CD4-positive, alpha-beta T cell treated with Interferon alpha-2 for 1 hour (primary cell): ENCODE measurements around the gene HLA-DMB.
"Not testable (repeated sequence)": the region's sequence is repeated elsewhere in the genome, so short reads cannot be mapped to it uniquely, and the experiment has no call there.

Experiments used
- DNase-seq, 2 donors: peaks; one replicate each; pipeline ENCODE4 v3.0.0-alpha.2; 2020 to 2022

Gene HLA-DMB

DNA sequence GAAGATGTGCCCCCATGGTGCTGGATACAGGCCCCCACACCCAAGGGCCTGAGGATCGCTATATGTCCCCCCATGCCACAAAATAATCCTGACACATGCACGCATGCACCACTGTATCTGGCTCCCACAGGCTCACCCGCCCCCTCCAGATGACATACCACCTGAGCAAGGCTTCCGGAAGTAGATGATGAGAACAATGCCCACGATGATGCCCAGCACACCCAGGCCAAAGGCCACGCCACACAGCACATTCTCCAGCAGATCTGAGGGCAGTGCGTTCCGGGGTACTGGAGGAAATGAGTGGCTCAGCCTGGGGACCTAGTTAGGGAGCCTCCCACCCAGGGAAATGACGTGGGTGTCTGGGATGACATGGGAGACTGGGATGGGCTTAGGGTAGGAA is 8.3 kb upstream of the HLA-DMB start:
- DNase-seq: no peak

DNA sequence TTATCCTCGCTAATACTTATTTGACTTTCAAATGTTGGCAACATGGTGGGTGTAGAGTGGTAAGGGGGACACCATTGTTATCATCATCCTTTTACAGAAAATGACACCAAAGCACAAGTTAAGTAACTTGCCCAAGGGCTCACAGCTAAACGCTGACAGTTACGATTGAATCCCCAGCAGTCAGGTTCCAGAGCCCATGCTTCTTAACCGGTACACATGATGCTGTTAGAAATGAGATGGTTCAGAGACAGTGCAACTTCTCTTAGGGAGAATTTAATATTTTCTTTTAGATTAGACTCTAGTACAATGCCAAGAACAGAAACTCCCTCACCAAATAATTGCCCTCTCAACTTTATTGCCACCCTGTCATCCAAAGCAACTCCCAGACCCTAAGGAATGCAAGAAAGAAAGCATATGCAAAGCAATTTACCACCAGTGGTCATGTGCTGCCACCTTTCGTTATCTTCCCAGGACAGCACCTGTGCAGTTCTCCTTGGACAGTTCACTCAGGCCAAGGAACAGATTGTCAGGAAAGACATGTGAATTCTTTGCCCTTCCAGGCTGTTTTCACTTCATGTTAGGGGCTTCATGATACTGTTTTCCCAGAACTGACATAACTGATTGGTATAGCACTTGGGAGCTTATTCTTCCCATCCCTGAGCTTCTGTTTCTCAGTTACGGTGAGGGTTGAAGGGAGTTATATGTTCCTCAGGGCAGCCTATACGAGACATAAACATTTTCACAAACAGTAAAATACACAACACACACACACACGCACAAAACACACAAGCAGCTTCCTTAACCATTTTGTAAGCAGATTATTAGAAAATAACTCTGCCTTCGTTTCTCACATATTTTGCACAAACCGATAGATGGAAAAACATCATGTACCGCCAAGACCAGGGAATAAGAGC is 7.0 kb upstream of the HLA-DMB start:
- DNase-seq: peak; percentile 52 to 68

DNA sequence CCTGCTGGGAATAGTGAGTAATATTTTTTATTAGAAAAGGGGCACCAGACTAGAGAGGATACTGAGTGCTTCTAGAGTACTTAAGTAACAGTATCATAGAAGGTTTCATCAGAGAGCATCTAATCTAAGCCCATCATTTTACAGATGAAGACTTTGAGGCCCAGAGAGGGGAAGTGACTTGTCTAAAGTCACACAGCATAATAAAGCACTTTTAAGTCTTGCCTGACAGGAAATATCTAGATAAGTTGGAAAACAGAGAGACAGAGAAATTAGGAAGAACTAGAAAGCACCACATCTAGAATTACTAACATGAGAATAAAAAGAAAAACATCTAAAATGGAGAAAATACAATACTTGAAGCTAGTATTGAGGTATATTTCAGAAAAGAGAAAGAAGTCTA is 6.1 kb upstream of the HLA-DMB start:
- DNase-seq: no peak

DNA sequence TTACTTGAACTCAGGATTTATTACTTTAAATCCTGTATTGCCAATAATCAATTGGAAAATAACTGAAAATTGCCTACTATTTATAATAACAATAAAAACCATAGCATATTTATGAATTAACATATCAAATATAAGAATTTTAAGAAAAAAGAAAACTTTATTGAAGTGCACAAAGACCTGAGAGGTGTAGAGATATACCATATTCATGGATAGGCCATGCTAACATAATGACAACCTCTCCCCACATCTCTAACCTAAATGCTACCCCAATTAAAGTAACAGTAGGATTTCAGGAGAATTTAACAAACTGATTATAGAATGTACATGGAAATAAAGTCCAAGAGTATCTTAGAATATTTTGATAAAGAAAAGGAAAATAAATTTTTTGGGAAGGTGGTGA is 5.1 kb upstream of the HLA-DMB start:
- DNase-seq: no peak

DNA sequence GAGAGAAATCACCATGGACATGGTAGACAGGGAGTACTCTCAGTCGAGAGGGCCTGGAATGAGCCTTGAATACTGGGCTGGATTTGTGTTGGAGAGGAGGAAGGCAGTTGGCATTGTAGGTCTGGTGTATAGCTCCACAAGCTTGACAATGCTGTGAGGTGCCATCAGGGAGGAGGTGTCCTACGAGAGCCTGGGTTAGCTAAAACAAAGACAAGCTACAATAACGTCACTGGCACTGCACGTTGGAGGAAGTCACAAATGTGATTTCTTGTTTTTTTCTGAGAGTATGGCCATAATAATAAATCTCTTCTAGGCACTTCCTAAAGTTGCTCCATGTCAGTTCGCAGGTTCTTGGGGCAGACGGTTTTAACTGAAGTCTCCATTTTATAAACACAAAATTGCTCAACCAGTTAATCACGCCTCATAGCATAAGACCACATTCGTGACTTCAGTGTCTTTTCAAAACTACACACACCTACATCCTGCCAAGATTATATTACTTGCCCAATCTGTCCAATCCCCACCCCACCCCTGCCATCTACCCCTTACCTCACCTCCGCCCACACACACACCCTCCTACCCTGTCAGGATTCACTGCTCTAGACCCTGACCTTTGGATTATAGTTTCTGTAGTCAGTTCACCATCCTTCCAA is 4.4 kb upstream of the HLA-DMB start:
- DNase-seq: peak; percentile 37 to 68

DNA sequence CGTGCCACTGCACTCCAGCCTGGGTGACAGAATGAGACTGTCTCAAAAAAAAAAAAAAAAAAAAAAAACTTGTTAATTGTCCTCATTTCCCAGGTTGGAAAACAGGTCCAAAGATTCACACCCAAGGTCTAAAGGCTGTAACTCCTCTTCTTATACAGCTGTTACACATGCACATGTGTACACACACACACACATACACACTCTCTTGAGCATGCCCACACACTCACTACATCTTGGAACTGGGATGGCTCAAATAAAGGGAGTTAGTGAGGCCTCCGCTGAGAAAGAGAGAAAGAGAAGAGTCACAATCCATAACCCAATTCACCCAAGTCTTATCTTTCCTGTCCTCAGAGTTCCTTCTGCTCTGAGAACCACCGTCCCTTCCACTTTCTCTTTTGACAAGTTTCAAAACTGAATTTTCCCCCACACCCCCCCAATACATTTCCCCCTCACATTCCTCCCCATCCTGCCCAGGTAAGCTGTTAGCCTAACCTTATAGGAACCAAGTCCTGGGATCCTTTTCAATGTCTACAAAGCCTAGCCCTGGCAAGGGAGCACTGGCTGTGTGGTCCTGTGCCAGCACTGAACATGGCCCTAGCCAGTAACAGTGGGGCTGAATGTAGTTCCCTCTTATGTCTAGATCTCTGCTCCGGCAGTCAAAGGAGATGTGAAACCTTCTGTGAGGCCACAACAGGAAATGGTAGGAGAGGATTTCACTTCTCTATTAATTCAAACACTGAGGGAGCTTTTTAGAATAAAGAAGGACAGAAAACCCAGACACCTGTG is 3.2 kb upstream of the HLA-DMB start:
- DNase-seq: peak; percentile 57 to 62

DNA sequence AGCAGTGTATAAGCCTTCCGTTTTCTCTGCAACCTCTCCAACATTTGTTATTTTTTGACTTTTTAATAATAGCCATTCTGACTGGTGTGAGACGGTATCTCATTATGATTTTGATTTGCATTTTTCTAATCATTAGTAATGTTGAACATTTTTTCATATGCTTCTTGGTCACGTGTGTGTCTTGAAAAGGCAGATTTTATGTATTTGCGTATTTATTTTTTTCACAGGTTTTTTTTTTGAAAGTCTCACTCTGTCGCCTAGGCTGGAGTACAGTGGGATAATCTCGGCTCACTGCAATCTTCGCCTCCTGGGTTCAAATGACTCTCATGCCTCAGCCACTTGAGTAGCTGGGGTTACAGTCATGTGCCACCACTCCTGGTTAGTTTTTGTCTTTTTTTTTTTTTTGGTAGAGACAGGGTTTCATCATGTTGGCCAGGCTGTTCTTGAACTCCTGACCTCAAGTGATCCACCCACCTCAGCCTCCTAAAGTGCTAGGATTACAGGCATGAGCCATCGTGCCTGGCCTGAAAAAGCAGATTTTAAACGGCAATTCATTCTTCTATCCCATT is 1.8 kb upstream of the HLA-DMB start:
- not testable (repeated sequence) for DNase-seq

DNA sequence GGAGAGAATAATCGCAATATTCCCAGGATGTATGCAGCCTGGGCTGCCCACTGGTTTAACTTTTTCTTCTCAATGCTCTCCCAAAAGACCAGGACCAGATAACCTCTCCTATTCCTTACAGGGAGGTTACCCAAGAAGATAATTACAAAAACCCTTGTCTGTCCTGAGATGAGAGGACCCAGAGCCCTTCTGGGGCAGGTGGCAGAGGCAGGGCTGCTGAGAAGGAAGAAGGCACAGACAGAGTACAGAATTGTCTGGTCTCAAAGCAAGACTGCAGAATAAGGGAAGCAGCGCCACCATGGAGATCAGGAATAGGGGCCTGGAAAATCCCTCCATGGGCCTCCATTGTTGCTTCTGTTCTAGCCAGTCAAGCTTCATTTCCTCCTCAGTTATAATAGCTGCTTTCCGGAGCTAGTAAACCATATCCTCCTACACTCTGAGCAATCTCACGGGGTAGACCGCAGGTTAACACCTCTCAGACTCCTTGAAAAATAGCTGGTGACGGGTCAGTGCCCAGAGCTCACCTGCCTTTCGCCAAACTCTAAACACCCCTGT is 463 bp upstream of the HLA-DMB start:
- peak; percentile 69 to 73 for DNase-seq

DNA sequence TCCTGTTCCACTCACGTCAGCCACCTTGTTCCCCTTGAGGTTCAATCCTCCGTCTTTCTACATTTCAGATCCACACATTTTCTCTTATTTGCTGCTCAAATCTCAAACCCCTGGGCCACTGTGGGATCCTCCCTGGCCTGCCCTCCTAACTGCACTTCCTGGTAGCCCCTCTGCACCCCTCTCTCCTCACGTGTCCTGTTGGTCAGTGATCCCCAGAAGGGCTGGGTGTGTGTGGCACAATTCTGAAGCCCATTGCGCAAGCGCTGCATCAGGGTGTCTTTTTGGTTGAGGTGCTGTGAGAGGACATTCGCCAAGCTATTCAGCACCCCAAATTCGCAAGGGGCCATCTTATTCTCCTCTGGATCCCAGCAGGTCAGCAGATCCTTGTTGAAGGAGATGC is 2.3 kb downstream of the HLA-DMB start:
- DNase-seq: no peak

DNA sequence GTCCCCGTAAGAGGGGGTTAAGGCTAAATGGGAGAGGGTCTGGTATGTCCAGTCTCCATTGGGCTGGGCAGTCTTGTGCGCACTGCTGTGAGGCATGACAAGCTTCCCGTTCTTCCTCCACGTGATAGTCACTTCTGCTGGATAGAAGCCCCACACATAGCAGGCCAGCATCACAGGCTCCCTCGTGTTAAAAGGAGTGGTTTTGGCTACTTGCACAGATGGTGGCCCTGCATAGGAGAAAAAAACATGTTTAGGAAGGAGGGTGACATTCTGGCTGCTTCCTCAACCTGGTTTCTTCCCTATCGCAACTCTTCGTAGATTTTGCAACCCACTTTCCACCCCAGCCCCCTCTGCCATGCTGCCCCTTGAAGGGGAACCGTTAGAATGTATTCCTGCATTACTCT is 3.6 kb downstream of the HLA-DMB start:
- no peak for DNase-seq

DNA sequence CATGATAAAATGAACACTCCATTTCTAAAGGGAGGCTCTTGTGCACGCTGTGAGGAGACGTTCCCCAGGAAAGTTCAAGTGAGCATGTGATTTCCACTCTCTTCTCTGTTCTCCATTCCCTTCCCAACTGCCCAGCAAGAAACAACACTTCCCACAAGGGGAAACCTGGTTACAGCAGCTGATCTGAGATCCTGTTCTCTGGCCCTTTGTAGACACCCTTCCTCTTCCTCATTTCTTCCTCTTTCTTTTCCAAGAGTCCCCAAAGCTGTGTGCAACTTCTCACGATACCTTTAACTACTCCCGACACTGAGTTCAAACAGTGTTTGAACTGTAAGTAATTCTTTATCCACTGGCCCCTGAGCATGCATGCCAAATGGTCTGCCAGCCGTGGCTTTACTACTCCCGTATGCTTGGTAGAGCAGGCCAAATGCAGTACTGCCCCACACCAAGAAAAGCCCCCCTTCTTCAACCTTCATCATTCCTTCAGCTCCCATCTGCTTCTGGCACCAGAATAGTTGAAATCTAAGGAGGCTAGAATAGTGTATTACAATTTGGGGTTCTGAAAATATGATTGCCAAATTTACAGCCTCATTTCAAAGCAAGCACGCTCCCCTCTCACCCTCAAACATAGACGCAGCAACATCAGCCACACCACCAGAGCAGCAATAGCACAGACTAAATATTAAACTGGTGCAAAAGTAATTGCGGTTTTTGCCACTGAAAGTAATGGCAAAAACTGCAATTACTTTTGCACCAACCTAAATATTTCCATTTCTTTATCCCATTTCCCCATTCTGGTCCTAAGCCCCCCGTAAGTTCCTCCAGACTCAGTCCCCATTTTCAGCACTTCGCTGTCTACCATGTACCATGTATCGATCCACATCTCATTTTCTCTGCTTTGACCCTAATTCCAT is 4.3 kb downstream of the HLA-DMB start:
- DNase-seq: no peak

DNA sequence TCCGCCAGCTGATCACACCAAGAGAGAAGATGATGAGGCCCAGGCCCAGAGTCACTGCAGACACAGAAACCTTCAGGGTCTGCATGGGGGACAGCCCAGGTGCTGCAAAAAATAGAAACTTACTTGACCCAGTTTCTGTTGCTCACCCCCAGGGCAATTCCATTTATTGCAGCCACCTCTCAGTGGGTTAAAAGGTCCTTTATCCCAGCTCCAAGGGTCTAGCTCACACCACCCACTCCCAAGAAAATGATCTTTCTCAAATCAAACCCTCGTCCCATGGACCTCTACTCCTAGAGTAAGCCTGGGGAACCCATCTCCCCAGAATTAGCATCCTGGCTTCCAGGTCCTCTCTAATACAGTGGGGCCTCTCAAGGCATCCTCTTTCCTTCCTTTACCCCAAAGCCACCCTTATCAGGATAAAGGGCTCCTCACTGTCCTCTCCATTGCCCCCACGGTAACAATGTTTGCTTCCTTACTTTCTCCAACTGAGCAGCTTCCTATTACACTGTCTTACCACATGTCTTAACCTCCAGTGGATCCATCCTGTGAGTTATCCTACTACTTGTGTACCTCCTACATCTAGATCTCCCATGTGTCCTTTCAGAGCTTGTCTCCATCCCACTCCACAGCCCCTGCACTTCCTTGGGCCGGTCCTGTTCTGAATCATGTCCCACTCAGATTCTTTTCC is 5.1 kb downstream of the HLA-DMB start:
- DNase-seq: no peak

DNA sequence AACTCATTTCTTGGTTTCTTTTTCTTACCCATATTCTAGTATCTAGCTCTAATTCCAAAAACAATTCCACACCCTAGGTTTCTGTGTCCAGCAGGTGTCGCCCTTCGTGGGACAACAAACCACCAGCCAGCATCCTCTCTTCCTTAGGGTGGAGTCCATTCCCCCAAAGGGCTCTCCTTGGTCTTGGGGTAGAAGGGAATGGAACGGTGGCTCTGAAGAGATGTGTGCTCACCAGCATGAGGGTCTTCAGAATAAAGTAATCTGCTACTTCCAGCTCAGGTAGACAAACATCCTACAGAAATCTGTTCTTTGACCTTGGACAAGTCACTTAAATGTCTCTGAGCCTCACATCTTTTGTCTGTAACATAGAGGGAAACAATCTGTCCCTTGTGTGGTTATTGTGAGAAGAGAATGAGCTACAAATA is 7.2 kb downstream of the HLA-DMB start:
- peak; percentile 70 to 83 for DNase-seq

DNA sequence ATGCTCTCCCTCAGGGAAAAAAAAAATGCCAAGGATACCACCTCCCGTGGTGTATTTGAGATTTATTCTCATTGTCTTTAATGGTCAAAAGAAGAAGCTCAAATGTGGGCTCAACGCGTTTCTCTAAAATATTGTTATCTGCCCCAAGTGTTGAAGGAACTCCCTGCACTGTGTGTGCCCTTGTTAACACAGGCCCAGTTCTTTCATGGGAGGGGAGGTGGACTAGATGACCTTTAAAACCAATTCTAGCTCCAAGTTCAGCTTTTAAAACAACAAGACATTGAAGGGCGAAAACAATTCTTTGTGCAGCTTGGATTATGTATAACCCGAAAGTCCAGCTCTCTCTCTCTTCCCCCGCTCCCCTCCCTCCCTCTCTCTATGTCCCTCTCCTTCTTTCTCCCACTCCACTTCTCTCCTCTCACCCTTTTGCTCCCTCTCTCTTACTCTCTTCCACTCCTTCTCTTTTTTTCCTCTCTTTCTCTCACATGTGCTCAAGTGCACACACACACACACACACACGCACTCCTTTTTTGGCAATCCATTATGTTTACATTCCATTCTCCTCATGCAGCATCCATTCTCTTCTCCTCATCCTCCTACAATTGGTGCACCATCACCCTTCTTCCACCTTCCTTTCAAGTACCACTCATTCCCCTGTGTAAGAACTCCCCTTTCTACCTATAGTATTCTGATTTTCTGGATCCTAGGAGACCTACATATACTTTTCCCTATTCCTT is 8.5 kb downstream of the HLA-DMB start:
- no peak for DNase-seq

DNA sequence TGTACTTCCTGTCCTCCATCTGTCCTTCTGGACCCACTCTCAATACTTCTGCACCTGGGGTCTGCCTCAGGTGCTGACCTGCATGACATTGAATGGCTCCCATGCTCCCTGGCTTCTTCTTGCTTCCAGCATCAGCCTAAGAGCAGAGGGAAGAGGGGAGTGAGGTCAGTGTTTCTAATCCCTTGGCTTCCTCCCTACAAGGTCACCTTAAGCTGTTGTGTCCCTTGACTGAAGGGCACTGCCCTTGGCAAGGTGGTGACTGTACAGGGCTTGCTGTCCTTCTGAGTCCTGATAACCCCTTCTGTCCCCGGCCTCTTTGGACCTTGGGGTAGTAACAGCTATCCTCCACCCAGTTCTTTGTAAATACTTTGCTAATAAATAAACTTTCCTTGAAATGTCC is 9.6 kb downstream of the HLA-DMB start:
- DNase-seq: no peak

DNA sequence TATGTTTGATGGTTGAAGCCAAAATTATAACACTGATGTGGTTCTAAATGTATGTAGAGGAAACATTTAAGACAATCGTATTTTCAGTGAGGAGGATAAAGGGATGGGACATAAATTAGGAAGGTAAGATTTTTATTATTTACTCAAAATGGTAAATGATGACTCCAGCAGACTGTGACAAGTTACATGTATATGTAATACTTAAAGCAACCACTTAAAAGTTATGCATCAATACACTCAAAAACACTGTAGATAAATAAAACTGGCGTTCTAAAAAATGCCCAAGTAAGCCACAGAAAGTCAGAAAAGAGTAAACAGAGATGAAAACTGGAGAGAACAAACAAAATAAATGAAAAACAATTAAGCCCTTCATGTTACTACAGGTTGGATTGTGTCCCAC is 18.7 kb downstream of the HLA-DMB start:
- DNase-seq: no peak

DNA sequence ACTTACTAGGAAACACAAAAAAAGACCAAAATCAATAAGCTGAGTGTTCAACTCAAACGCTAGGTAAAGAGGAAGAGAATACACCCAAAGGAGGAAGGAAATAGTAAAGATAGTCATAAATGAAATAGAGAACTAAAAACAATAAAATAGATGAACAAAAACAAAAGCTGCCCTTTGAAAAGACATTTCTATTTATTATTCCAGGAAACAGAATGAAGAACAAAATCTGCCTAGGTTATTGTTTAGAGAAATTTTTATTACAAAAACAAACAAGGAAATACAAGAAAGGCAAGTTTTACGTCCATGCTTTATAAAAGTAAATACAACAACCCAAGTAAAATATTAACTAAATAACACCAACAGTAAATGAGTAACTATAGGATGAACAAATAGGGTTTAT is 20.1 kb downstream of the HLA-DMB start:
- DNase-seq: no peak

DNA sequence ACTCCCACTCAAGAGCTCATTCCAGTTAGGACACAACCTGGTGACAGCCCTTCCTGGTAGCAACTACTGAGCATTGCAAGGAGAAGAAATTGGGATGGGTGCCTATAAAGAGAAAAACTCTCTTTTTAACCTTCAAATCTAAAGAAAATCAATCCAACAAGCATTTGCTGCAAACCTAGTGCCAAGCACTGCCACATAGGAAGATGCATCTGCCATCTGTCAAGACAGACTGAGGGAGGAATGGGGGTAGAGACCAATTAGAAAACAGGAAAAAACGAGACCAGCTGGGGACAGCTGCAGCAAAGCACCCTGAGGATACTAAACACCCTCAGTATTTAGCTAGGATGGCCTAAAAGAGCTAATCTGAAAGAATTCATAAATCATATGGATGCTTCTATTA is 27.9 kb downstream of the HLA-DMB start:
- no peak for DNase-seq

DNA sequence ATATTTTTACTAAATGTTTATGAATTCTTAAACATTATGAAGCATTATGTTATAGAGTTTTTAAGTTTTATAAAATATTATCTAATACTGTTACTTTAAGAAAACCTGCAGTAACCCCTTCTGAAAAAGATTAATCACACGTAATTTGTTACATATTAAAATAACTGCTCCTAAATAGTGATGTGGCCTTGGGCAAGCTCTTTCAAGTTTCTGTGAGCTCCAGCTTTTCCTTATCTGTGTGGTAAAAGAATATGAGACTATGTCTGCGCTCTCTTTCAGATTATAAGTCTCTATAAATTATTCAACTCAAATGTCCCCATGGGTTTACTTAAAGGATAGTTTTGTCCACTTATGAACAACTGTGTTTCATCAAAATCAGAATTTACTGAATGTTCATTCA is 31.9 kb downstream of the HLA-DMB start:
- DNase-seq: no peak

DNA sequence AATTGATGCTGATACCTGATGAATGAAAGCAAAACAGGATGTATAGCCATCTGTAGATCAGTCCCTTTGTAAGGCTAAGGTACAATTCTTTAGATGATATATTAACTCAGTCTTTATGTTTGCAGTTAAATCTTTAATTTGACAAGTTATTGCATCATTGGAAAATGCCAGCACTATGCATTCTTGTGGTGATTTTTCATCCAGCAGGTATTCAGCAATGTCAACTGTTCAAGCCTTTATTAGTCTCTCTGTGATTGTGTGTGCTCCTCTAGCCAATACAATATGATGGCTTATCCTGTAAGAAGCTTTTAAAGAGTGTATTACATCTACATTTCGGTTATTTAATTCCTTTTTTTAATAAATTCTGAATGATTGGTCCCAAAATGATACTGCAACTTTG is 34.3 kb downstream of the HLA-DMB start:
- DNase-seq: no peak
